Measurements from ENCODE around the gene CACNA1S. TPM values are rescaled to one million over a fixed set of nuclear protein-coding genes. Genes with fewer than 3 reads are reported as not detected.

The CACNA1S gene
- total RNA-seq, 1 experiment from 2014 or later = not detected

DNA sequence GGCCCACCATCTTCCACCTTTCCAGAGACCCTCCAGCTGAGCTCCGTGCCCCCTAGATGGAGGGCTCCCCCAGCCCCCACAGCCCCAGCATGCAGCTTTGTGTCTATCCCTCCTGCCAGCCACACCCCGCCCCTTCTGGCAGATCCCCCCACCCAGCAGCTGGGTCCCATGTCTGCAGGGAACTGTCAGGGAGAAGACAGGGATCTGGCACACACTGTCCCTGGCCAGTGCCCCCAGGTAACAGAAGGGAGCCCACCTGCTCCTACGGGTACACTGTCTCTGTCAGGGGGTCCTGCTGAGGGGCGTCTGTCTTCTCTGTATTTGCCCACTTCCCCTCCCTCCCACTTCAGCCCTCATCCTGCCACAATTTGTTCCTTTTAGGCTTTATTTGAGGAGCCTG, 77.6 kb downstream of the CACNA1S start:
- no peak for DNase-seq (ENCODE audit: low read depth)

DNA sequence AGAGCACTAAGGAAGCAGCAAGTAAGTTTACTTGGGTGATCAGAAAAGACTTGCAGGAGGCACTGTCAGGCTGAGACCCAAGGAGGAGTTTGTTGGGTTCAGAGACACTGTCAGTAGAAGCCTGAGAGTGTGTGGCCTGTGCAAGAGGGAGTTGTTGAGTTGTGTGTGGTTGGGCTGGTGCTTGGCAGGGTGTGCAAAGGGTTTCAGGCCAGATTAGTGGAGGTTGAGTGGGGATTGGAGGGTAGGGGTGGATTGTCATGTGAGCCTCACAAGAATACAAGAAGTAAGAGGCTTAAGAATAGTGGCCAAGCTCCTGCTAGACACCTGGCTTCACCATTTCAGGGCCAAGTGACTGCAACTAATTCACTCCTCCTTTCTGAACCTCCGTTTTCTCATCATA, 79.8 kb downstream of the CACNA1S start:
- no peak for DNase-seq (ENCODE audit: low read depth)

DNA sequence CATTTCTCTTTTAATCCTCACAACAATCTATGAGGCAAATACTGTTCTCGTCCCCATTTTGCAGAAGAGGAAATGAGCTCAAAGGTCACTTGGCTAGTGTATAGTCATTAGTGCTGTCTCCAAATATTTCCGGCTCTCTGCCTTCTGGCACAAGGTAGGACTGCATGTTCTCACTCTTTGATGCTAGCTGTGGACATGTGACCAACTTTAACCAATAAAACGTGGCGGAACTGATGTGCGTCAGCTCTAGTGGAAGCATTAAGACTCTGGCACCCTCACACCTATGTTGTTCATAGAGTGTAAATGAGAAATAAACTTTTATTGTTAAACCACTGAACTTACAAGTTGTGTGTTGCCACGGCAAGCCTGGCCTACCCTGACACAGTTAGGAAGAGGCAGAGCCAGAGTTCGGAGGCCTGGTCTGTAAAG, 83.8 kb downstream of the CACNA1S start:
- no peak for DNase-seq (ENCODE audit: low read depth)

DNA sequence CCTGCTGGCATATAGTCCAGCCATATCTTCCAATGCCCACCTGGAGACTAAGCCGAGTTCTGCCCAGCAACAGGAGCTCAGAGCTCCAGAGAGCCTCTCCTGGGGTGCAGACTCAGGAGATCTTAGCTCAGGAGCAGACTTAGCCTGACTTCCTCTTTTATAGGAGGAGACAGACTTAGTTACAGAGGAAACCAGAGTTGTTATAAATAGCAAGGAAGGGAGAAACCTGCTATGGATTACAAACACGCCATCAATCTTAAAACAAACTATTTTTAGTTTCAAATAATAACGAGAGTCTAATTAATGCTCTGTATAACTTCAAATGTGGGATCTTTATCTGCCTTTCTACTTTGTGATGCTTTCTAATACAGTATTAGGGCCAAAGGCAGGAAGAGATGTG, 85.4 kb downstream of the CACNA1S start:
- no peak for DNase-seq (ENCODE audit: low read depth)

DNA sequence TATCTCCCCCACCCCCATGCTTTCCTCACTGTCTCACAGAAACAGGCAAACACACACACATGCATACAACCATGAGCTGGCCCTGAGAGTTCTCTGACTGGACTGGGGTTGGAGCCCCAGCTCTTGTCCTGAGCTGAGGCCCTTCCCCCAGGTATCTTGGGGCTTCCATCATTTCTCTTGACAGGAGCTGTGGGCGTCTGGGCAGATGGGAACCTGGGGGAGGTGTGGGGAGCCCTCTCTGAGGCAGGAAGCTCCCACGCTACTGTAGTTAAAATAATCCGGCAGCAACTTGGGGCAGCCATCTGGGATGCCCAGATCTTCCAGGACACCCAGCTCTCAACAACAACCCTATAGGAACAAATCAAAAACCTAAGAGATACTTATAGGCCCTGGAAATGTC, 86.0 kb downstream of the CACNA1S start:
- DNase-seq (ENCODE audit: low read depth) = no peak

DNA sequence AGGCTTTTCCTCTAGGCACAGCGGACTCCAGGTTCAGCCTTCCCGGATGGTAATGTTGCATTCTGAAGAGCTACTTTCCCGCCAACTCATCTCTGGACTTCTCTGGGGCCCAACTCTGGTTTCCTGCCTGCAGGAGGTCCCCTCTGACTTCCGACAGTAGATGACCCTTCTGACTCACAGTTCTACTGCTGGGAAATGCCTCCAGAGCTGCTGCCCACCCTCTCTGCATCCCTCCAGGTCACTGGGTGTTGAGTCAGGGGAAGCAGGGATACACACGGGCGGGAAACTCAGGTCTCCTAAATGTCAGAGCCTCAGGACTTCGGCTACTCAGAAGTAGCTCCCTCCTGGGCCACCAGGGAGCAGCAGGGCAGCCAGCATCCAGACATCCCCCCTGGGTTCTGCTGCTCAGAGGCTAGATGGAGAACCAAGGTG, 86.6 kb downstream of the CACNA1S start:
- peak; percentile 90 for DNase-seq (ENCODE audit: low read depth)

DNA sequence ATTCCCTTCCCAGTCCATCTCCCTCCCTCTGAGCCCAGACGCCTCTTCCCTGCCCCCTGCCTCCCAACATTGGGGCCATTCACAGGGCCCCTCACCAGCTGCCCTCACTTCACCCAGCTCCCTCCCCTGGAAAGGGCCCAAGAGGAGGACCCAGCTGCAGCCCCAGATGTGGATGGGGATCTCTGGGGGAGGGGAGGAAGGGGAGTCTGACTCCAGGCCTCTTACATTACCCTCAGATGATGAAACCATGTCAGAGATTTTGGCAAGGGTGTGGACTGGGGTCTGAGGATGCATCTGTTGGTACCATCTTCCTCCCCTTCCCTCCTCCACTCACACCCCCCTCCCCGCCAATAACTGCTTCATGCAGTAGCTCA, 87.6 kb downstream of the CACNA1S start:
- DNase-seq (ENCODE audit: low read depth) = no peak

DNA sequence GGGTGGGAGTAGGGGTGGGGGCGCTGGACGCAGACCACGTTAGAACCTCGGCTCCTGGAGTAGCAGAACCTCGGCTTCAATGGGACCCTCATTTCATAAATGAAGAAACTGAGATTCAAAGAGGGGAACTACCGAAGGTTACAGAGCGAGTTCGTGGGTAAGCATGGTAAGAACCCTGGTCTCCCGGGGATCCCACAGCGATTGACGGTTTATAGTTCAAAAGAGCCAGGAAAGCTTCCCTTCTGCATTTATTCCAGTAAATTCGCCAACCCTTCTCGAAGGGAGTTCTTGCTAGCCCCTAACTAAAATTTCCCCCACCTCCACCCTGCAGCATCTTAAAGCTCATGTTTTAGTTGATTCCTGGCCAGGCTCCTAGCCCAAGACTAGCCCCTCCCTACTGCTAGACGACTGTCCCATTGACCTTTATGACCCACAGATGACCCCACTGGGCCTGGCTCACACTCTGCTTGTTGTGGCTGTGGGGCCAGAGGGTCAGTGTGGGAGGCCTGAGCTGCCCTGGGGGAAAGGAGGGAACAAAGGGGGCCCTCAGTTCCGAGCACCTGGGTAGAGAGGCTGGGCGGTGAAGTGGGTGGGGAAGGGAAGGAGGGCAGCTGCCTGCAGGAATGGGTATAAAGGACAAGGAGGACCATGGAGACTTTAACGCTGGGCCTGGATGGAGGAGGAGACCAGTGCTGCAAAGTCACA, 88.2 kb downstream of the CACNA1S start:
- no peak for DNase-seq (ENCODE audit: low read depth)

DNA sequence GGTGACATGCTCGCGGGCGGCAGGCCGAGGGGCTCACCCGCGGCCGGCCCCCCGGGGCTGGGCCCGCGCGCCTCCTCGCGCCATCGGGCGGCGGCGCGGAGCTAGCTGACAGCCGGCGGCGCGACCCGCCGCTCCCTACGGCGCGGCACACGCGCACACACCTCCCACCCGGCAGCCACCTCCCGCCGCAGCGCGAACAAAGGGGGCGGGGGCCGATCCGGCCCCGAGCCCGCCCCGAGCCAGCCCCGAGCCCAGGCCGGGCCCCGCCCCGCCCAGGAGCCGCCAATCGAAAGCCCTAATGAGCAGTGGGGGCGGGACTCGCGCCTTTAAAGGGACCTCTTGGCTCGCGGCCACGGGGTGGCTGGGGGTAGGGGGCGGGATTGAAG, 88.7 kb downstream of the CACNA1S start, which contains the start of gene KIF21B:
Gene KIF21B, minus strand, starts transcription at position 198 of the 386 bp plus-strand sequence. CDS start 331 bp downstream, outside the sequence.
- DNase-seq (ENCODE audit: low read depth) = peak; percentile 88

DNA sequence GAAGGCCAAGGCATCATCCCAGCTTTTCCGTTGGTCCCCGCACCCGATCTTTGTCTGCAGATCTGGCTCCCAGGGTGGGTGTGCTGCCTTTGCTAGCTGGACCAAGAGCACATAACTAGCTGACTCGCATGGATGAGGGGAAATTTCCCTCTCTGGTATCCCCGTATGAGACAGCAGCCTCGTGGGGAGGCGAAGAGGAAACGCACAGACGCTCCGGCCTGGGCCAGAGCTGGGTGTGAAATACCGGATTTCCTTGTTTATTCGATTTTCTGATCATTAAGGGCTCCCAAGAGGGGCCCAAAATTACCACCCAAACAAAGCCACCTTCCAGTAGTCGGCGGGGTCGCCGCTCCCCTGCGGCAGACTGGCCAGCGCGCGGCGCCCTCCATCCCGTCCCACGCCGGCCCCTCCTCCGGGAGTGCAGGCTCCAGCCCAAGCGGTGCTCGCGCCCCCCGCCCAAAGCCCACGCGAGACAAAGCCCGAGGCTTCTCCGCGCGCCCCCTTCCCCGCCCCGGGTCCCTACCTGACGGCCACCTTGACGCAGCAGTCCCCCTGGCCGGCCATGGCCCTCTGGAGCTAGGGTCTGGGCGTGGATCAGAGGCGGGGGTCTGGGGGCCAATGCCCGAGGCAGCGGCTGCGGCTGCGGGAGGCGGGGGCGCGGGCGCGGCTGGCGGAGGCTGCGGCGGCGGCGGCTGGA, 89.3 kb downstream of the CACNA1S start:
- peak; percentile 52 for DNase-seq (ENCODE audit: low read depth)

DNA sequence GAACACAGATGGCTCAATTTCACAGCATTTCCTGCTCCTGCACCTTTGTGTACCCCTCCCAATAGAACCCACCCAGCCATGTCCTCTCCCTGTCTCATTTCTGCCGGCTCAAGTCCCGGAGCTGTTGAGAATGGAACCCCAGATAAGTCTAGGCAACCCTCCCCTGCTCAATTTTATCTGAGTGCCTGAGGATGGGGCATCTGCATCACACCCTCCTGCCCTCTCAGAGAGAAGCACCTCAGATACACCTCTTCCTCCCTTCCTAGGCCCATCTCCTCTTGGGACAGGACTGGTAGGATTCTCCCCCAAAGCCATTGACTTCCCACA, 89.8 kb downstream of the CACNA1S start:
- no peak for DNase-seq (ENCODE audit: low read depth)

DNA sequence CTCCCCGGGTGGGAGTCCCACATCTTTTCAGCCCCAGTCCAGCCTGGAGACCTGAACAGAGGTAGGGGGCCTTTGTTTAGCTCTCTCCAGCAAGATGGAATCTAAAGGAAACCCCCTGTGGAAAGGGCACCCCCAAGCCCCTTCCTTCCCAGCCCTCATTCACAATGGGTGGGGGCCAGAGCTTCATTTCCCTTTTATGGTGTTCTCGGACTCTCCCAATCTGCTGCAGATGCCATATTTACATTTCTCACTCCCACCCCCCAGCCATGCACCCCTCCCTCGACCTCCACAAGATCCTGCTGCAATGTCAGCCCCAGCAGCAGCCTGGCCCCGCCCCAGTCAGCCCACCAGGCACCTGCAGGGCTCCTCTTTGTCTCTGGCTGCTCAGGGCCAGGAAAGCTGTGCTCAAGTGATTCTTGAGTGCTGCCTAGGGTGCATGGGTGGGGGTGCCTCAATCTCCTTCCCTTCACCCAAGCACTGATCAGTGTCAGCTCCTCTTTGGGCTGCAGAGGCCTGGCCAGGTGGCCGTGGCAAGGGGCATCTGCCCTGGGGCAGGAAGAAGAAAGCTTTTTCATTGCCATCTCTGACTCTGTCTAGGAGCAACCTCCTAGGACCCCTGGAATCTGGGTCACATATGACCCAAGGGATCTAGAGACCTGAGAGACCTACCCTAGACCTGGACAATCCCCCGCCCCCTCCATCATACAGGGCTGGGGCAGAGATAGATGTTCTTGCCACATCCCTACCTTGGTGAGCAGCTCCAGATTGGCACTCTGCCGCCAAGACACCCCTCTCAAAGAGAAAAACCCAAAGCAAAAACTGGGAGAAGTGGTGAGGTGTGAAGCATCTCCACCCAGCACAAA, 90.4 kb downstream of the CACNA1S start:
- no peak for DNase-seq (ENCODE audit: low read depth)

DNA sequence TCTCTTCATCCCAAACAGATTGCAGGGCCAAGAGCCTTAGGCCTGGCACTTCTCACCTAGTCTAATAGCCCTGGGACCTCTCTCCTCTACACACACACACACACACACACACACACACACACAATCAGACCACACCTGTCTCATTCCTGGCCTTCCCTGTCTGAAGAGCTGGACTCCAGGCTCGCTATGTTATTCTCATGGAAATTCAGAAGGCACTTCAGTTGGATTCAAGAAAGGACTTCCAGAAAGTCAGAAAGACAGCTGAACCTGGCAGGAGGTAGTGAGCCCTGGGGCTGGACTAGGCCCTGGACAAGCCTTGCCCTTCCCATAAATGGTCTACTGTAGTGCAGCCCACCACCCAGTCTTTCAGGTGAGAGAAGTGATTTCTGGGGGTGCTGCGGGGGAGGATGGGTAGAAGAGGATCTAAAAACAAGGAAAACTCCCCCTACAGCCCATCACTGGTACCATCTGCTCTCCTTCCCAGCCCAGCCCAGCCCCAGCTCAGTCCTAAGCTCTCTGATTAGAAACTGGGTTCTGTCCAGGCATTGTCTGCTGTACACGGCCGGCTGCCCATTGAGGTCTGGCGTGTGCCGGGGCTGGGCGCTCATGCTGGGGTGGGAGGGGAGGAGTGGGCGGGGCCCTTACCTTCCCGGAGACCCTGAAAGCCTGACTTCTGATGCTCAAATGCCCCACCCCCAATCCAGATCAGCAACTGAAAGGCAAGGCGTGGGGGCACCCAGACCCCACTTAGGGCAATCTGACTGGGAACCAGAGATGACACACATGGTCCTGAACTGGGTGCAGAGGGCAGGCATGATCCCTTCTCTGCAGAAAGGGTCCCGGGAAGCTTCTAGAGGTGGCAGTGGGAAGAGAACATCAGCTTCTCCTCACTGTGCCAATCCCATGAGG, 91.3 kb downstream of the CACNA1S start:
- DNase-seq (ENCODE audit: low read depth) = peak; percentile 55

DNA sequence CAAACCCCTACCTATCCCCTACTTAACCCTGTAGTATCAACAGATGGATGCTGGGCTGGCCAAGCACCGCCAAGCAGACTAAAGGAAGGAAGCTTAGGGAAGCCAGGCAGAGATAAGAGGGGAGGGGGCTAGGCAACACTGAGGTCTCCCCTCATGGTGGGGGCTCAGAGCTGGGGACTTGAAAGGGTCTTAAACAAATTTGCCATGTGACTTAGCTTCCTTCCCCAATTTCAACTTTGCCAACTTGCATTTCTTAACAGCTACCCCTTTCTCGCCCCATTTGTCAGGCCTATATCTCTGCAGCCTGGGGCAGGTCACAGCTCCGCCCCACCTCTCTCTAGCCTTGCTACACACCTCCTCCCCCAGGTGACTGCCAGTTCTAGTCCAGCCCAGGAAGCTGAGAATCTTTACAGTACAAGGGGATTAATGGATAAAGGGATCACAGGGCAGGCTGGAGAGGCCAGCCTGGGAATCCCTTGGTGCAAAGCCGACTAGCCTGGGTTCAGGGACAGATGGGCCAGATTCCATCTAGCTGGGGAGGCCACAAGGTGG, 92.1 kb downstream of the CACNA1S start:
- DNase-seq (ENCODE audit: low read depth) = no peak

DNA sequence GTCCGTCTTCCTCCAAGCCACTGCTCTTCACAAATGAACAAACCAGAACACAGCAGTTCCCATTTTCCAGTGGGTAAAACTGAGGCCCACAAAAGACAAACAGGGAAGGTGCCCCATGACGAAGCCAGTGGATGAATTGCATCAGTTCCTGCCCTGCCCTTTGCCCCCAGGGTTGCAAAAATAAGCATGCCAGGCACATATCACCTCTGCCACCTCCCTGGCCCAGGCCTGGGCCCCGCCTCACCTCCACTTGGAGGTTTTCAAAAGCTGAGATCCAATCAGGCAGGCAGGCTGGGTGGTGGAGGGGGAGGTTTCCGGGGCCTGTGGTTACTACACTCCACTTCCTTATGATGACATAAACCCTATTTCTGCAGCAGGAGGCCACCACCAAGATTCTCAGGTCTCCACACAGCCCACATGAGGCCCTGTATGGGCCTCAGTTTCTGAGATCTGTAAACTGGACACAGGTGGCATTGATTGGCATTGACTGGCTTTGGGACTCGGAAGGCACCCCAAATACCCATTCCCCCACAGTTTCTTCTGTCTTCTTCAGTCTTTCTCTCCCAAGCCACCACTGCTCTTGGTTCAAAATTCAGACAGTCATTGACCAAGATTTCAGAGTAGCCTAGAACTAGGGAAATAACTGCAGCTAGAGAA, 92.8 kb downstream of the CACNA1S start:
- peak; percentile 86 for DNase-seq (ENCODE audit: low read depth)

DNA sequence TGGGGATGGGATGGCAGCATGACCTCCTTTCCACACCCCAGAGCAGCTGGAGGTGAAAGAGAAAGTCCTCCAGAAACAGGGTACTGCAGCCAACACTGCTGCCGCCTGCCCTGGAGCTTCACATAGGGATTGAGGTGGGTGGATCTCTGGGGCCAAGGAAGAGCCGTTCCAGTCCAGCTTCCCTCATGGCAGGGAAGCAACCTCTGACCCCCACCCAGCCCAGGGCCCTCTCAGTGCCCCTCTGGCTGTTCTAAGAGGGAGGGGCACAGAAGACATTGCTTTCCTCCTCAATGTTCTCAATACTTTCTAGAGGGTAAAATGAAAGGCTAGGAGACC, 94.4 kb downstream of the CACNA1S start:
- DNase-seq (ENCODE audit: low read depth) = no peak

DNA sequence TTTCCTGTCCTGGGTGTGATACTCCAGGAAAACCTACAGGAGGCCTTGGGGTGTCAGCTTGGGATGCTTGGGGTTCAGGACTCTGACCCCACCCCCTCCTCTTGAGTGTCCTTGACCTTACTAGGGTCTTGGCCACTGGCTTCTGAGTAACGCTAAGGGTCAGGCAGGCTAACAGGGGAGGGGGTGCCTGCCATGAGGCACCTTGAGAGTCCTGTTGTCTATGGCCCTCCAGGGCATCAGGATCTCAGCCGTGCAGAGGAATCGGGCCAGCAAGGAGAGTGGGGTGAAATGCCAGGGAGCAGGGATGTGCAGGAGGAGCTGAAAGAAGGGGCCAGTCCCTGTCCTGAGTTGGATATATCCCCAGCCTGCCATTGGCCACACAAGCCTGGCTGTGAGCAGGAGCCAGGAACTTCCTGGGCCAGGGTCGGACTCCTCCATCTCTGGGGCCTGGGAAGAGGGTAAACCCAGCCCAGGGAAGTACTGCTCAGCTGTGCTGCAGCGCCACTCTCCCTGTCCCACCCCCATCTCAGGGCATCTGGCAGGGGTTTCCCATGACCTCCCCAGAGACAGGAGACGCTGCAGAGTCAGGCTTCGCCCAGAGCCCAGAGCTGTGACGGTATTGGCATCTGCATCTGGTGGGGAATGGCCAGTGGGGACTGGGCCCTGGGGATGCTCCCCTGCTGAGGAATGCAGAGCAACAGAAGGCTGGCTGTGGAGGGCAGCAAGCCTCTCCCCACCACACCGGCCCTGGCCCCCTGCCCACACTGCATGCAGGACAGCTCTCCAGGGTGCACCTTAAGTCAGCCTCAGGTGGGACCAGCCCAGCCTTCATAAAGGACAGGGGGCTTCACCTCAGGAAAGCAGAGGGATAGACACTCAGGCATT, 95.0 kb downstream of the CACNA1S start:
- peak; percentile 44 for DNase-seq (ENCODE audit: low read depth)

DNA sequence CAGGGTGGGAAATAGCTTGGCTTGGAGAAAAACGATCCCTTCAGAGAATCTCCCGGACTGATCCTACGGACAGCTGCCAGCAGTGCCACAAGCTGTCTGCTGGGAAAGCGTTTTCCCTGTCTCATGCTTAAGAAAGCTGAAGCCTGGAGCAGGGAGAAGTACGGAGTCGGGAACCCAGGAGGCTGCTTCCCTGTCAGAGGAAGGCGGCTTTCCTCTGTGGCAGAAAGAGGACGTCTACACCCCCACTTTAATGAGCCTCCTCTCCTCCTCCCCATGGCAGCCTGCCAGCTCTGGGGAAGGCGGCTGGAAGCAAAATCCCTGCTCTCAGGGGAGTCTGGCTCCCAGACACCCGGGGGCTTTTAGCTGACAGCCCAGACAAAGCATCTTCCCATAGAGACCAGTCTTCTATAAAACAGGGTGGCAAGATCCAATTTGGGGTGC, 96.0 kb downstream of the CACNA1S start:
- DNase-seq (ENCODE audit: low read depth) = peak; percentile 74

DNA sequence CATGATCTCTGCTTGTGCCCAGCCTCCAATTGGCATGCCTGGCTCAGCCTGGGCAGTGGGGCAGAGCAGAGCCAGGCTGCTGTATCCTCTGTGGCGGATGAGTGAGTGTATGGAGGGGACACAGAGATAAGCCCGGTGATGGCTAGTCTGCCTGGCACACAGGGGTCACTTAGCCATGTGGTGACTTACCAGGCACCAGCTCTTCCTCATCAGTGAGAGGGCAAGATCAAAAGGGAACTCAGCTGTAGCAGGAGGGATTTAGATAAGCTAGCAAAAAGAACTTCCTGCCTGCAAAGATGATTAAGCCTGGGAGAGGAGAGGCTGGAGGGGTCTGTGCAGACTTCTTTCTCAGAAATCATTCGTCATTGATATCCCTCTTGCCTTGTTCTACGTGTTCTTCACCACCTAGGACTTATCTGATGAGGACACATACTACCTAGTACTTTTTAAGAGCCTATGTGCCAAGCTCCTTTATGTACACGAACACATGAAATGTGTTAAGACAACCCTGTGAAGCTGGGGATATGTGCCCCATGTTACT, 96.6 kb downstream of the CACNA1S start:
- peak; percentile 66 for DNase-seq (ENCODE audit: low read depth)

Data from Daoy (cell line).